HepG2 (cell line): ENCODE measurements around the gene ODC1. TPM values are rescaled to one million over a fixed set of nuclear protein-coding genes. Genes with fewer than 3 reads are reported as not detected.

Source experiments
- MEIS1 ChIP-seq: sonication (generic); formaldehyde crosslinking; IDR thresholded peaks from 2 replicates; pipeline ENCODE4 v1.9.0; 2021; ENCODE audit warnings: mild to moderate bottlenecking, missing genetic modification reagents, moderate library complexity, borderline replicate concordance
- MIXL1 ChIP-seq: IDR thresholded peaks from 2 replicates; pipeline ENCODE4 v1.6.1; 2016
- SNAPC5 ChIP-seq: sonication (generic); formaldehyde crosslinking; IDR thresholded peaks from 2 replicates; pipeline ENCODE4 v1.8.1; 2023; ENCODE audit warnings: mild to moderate bottlenecking, missing genetic modification reagents, borderline replicate concordance
- ZFY ChIP-seq: sonication (generic); formaldehyde crosslinking; IDR thresholded peaks from 2 replicates; pipeline ENCODE4 v1.4.0; 2020; ENCODE audit warnings: missing genetic modification reagents
- ZMYM3 ChIP-seq: sonication (generic); formaldehyde crosslinking; IDR thresholded peaks from 2 replicates; pipeline ENCODE4 v1.5.1; 2020; ENCODE audit warnings: mild to moderate bottlenecking, missing genetic modification reagents
- ZNF318 ChIP-seq: sonication (generic); formaldehyde crosslinking; IDR thresholded peaks from 2 replicates; pipeline ENCODE4 v1.4.0; 2020; ENCODE audit warnings: mild to moderate bottlenecking, missing genetic modification reagents
- ZNF761 ChIP-seq: sonication (generic); formaldehyde crosslinking; conservative IDR thresholded peaks from 2 replicates; pipeline ENCODE4 v1.4.0; 2020; ENCODE audit warnings: mild to moderate bottlenecking, missing genetic modification reagents
- ZNF775 ChIP-seq: sonication (generic); formaldehyde crosslinking; IDR thresholded peaks from 2 replicates; pipeline ENCODE4 v1.4.0; 2020; ENCODE audit warnings: missing genetic modification reagents, mild to moderate bottlenecking, moderate library complexity, borderline replicate concordance
- ZUFSP ChIP-seq: sonication (generic); formaldehyde crosslinking; IDR thresholded peaks from 2 replicates; pipeline ENCODE4 v1.9.0; 2021; ENCODE audit warnings: missing genetic modification reagents, mild to moderate bottlenecking, borderline replicate concordance
- polyA plus RNA-seq, 8 experiments: library from polyadenylated mRNA; depleted of rRNA in 3 of 8; stranded (reverse) in 7 of 8; unstranded in 1 of 8; fragments of >200 nt; fragmentation: Illumina TruSeq in 4 of 8; extraction: Trizol in 4 of 8; gene quantifications; 2 replicates each; pipeline versions ENCODE4 v1.2.1 to v1.2.3, GENCODE V29; 2011 to 2016; ENCODE audit warnings: low read depth in 4 of 8, missing spikeins in 1 of 8, mixed read lengths in 1 of 8; ENCODE audit not compliant: insufficient read depth in 1 of 8
- total RNA-seq, 5 experiments: library from RNA; depleted of rRNA; stranded (reverse); fragments of >200 nt; fragmentation: Illumina TruSeq; extraction: Trizol; gene quantifications; 2 replicates each; pipeline ENCODE4 v1.2.3, GENCODE V29; 2016; ENCODE audit warnings: low read depth in 1 of 5

The ODC1 gene
- total and polyA plus RNA-seq, 2 of the 13 experiments (the other 11 are each of a cell fraction or from before 2014, with no cell fraction given), result 142 to 371 TPM

- no peak for TF ChIP-seq ZNF318 (CRISPR knock-in tag)
- no peak for TF ChIP-seq ZUFSP (CRISPR knock-in tag)
- 0 out of 2 replicates have a peak, but pooled peaks have one; percentile 23 for TF ChIP-seq MEIS1 (CRISPR knock-in tag)
- 0 out of 2 replicates have a peak, but pooled peaks have one; percentile 4 for TF ChIP-seq ZFY (CRISPR knock-in tag)
- TF ChIP-seq ZNF761 (CRISPR knock-in tag), result no peak
- 0 out of 2 replicates have a peak, but pooled peaks have one; percentile 21 for TF ChIP-seq ZMYM3 (CRISPR knock-in tag)
- no peak for TF ChIP-seq ZNF775 (CRISPR knock-in tag)
- no peak for TF ChIP-seq SNAPC5
- no peak for TF ChIP-seq MIXL1 (CRISPR knock-in tag)
Observed at GRCh38 chr2:10392100-10392499, 56.0 kb downstream of the ODC1 start (continued).
